Mesenchymal stem cell (in vitro differentiated cells and primary cell): ENCODE measurements around the gene ZNF473.
"Not testable (repeated sequence)": the region's sequence is repeated elsewhere in the genome, so short reads cannot be mapped to it uniquely, and the experiment has no call there.

ENCODE experiments used
- DNase-seq: peaks from one replicate; pipeline ENCODE4 v3.0.0-alpha.2; 2013
- H2AFZ ChIP-seq: one replicate; pipeline ENCODE4 v1.6.1; 2013; ENCODE audit warnings: low read depth, mild to moderate bottlenecking, control low read depth, inconsistent platforms, low read length, moderate library complexity
- H2AK5ac ChIP-seq: 2 replicates; pipeline ENCODE4 v1.6.1; 2013; ENCODE audit warnings: low read length, moderate library complexity, mild to moderate bottlenecking, inconsistent platforms; ENCODE audit not compliant: severe bottlenecking
- H2BK120ac ChIP-seq: one replicate; pipeline ENCODE4 v1.6.1; 2013; ENCODE audit warnings: low read depth, mild to moderate bottlenecking, inconsistent platforms, low read length, moderate library complexity
- H2BK12ac ChIP-seq, 2 experiments: one replicate each; pipeline ENCODE4 v1.6.1; 2013; ENCODE audit warnings: inconsistent platforms in 2 of 2, low read length in 2 of 2, mild to moderate bottlenecking in 2 of 2, moderate library complexity in 2 of 2, control low read depth in 1 of 2
- H2BK15ac ChIP-seq: one replicate; pipeline ENCODE4 v1.6.1; 2013; ENCODE audit warnings: mild to moderate bottlenecking, low read depth, inconsistent platforms; ENCODE audit not compliant: poor library complexity, severe bottlenecking
- H2BK5ac ChIP-seq: 2 replicates; pipeline ENCODE4 v1.6.1; 2013; ENCODE audit warnings: low read depth, mild to moderate bottlenecking, low read length, control low read depth, inconsistent platforms; ENCODE audit not compliant: poor library complexity, severe bottlenecking
- H3K14ac ChIP-seq, 2 experiments: one replicate each; pipeline ENCODE4 v1.6.1; 2013; ENCODE audit warnings: inconsistent platforms in 2 of 2, low read length in 2 of 2, control low read depth in 1 of 2, mild to moderate bottlenecking in 1 of 2, moderate library complexity in 1 of 2
- H3K18ac ChIP-seq, 2 experiments: one replicate each; pipeline ENCODE4 v1.6.1; 2013; ENCODE audit warnings: inconsistent platforms in 2 of 2, low read length in 2 of 2, control low read depth in 1 of 2, low read depth in 1 of 2, mild to moderate bottlenecking in 1 of 2
- H3K23ac ChIP-seq, 2 experiments: one replicate each; pipeline ENCODE4 v1.6.1; 2013; ENCODE audit warnings: inconsistent platforms in 2 of 2, low read length in 2 of 2, mild to moderate bottlenecking in 2 of 2, moderate library complexity in 2 of 2, control low read depth in 1 of 2
- H3K27ac ChIP-seq: 2 replicates; pipeline ENCODE4 v1.5.1; 2013; ENCODE audit warnings: mild to moderate bottlenecking, moderate library complexity, low read length, control low read depth, inconsistent platforms; ENCODE audit not compliant: poor library complexity, severe bottlenecking
- H3K27me3 ChIP-seq, 2 experiments: 2 replicates each; pipeline versions ENCODE4 v1.6.1 to v1.7.0; 2013; ENCODE audit warnings: low read length in 2 of 2, mild to moderate bottlenecking in 2 of 2, moderate library complexity in 2 of 2, control low read depth in 1 of 2, inconsistent platforms in 1 of 2; ENCODE audit not compliant: control insufficient read depth in 1 of 2, insufficient read depth in 1 of 2
- H3K36me3 ChIP-seq, 2 experiments: 2 replicates each; pipeline versions ENCODE4 v1.6.1 to v1.7.0; 2013; ENCODE audit warnings: low read length in 2 of 2, control low read depth in 1 of 2, inconsistent platforms in 1 of 2, low read depth in 1 of 2, mild to moderate bottlenecking in 1 of 2; ENCODE audit not compliant: insufficient read depth in 2 of 2, control insufficient read depth in 1 of 2
- H3K4ac ChIP-seq, 2 experiments: one replicate each; pipeline ENCODE4 v1.6.1; 2013; ENCODE audit warnings: inconsistent platforms in 2 of 2, low read length in 2 of 2, mild to moderate bottlenecking in 2 of 2, moderate library complexity in 2 of 2, control low read depth in 1 of 2, low read depth in 1 of 2
- H3K4me1 ChIP-seq: 2 replicates; pipeline ENCODE4 v1.6.1; 2013; ENCODE audit warnings: low read depth, low read length, control low read depth; ENCODE audit not compliant: control insufficient read depth, insufficient read depth
- H3K4me2 ChIP-seq: 2 replicates; pipeline ENCODE4 v1.6.1; 2013; ENCODE audit warnings: low read length, mild to moderate bottlenecking, inconsistent platforms; ENCODE audit not compliant: poor library complexity, severe bottlenecking
- H3K4me3 ChIP-seq, 2 experiments: 2 replicates each; pipeline versions ENCODE4 v1.5.1 to v1.7.0; 2013; ENCODE audit warnings: low read length in 2 of 2, mild to moderate bottlenecking in 2 of 2, control low read depth in 1 of 2, low read depth in 1 of 2; ENCODE audit not compliant: insufficient read depth in 1 of 2
- H3K79me1 ChIP-seq: replicated peaks from 2 replicates; pipeline ENCODE4 v1.6.1; 2013; ENCODE audit warnings: mild to moderate bottlenecking, control low read depth, low read length, inconsistent platforms; ENCODE audit not compliant: poor library complexity, severe bottlenecking
- H3K9ac ChIP-seq: 2 replicates; pipeline ENCODE4 v1.7.0; 2013; ENCODE audit warnings: mild to moderate bottlenecking, low read length, moderate library complexity
- H3K9me3 ChIP-seq: 2 replicates; pipeline ENCODE4 v1.7.0; 2013; ENCODE audit warnings: mild to moderate bottlenecking, low read length; ENCODE audit not compliant: control insufficient read depth
- H4K8ac ChIP-seq: one replicate; pipeline ENCODE4 v1.6.1; 2013; ENCODE audit warnings: inconsistent platforms, mild to moderate bottlenecking, low read length, moderate library complexity
- H4K91ac ChIP-seq: one replicate; pipeline ENCODE4 v1.6.1; 2013; ENCODE audit warnings: mild to moderate bottlenecking, low read length, inconsistent platforms
- WGBS: methylation state at CpG from one replicate; pipeline ENCODE4 v1.1.7; 2013; ENCODE audit warnings: mixed read lengths; 5-methylcytosine and 5-hydroxymethylcytosine counted together

ZNF473 gene

DNA sequence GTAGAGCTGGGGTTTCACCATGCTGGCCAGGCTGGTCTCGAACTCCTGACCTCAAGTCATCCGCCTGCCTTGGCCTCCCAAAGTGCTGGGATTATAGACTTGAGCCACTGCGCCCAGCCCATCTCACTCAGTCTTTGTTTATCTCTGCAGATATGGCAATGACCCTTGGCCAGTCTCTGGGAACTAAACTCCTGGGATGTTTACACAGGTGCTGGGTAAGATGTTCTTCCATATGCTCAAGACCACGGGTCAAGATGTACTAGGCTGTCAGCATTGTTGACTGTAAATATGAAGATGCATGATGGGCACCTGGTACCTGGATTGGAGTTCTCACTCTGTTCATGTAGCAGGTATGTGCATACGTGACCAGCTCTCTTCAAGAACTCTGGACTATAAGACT, 35.8 kb downstream of the ZNF473 start:
- WGBS, result 79% methylated on average over 5 of the region's 5 CpGs
- H3K14ac ChIP-seq, result no peak overlapping the region
- no peak overlapping the region for H4K91ac ChIP-seq
- H2AFZ ChIP-seq, result no peak overlapping the region
- DNase-seq, result no peak
- no peaks in the 10 kb centered on the region for H3K36me3 ChIP-seq
- no peak overlapping the region for H3K23ac ChIP-seq
- H3K9me3 ChIP-seq, result peaks cover 35% of the 10 kb centered on the region
- H3K4ac ChIP-seq, result no peak overlapping the region
- H2AK5ac ChIP-seq, result no peak overlapping the region
- no peak overlapping the region for H2BK12ac ChIP-seq
- no peak overlapping the region for H2BK120ac ChIP-seq
- H3K4me3 ChIP-seq, result no peak overlapping the region
- peaks cover 0 to 2% of the 10 kb centered on the region in 2 experiments for H3K27me3 ChIP-seq
- no peak overlapping the region for H2BK15ac ChIP-seq
- H3K4me2 ChIP-seq, result no peak overlapping the region
- no peak overlapping the region for H3K27ac ChIP-seq
- H2BK5ac ChIP-seq, result no peak overlapping the region
- no peak overlapping the region for H3K18ac ChIP-seq
- no peak overlapping the region for H4K8ac ChIP-seq
- H3K4me1 ChIP-seq, result no peaks in the 10 kb centered on the region
- no peaks in the 10 kb centered on the region for H3K79me1 ChIP-seq
- H3K9ac ChIP-seq, result no peak overlapping the region

DNA sequence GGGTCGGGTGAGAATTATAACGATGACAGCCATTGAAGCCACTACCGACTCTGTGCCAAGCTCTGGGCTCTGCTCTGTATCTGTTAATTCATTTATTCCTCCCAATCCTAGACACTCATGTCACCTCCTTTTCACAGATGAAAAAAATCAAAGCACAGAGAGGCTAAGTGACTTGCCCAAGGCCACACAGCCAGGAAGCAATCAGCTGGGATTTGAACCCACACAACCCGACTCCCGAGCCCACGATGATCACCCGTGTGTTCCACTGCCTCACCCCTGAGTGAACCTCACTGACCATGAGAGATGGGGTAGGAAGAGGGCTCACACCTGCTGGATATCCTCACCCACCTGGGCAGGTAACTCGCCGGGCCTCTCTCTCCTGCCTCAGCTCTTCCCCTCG, 40.1 kb downstream of the ZNF473 start:
- Histone ChIP-seq H3K79me1 (no peaks in the 10 kb centered on the region), H3K36me3 (no peaks in the 10 kb centered on the region), H2BK5ac (no peak overlapping the region), H3K4me1 (no peaks in the 10 kb centered on the region), H3K27me3 (peaks cover 0 to 2% of the 10 kb centered on the region in 2 experiments), H3K14ac (no peak overlapping the region), H3K9ac (no peak overlapping the region), H3K4me2 (no peak overlapping the region), H2BK120ac (no peak overlapping the region), H3K18ac (no peak overlapping the region), H2BK12ac (no peak overlapping the region), H2AK5ac (no peak overlapping the region), H2AFZ (no peak overlapping the region), H2BK15ac (no peak overlapping the region), H3K23ac (no peak overlapping the region), H4K91ac (no peak overlapping the region), H3K4ac (no peak overlapping the region), H3K4me3 (no peak overlapping the region), H3K9me3 (peaks cover 8% of the 10 kb centered on the region), H4K8ac (no peak overlapping the region), H3K27ac (no peak overlapping the region)
- DNase-seq, result no peak
- 87% methylated on average over 10 of the region's 10 CpGs for WGBS

DNA sequence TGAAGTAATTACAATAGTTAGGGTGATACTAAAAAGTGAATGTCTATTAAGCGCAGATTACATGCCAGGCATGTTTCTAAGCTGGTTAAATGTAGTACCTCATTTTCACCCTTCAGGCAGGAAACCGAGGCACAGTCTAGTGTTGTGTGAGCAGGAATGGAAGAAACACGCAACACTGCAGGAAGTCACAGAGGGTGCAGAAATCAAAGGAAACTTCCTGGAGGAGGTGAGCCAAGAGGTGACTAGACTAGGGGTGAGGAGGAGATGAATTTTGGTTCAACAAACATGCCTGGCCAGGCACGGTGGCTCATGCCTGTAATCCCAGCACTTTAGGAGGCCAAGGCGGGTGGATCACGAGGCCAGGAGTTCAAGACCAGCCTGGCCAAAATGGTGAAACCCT, 41.8 kb downstream of the ZNF473 start:
- no peak overlapping the region for H2AK5ac ChIP-seq
- H3K4me2 ChIP-seq, result no peak overlapping the region
- H3K79me1 ChIP-seq, result no peaks in the 10 kb centered on the region
- no peaks in the 10 kb centered on the region for H3K9me3 ChIP-seq
- no peak overlapping the region for H3K18ac ChIP-seq
- DNase-seq, result no peak
- H3K4me3 ChIP-seq, result no peak overlapping the region
- H2BK5ac ChIP-seq, result no peak overlapping the region
- H3K27me3 ChIP-seq, result peaks cover 0 to 13% of the 10 kb centered on the region in 2 experiments
- H2BK120ac ChIP-seq, result no peak overlapping the region
- no peak overlapping the region for H3K27ac ChIP-seq
- H2BK12ac ChIP-seq, result no peak overlapping the region
- H3K23ac ChIP-seq, result no peak overlapping the region
- H3K36me3 ChIP-seq, result no peaks in the 10 kb centered on the region
- H3K4ac ChIP-seq, result no peak overlapping the region
- H2BK15ac ChIP-seq, result no peak overlapping the region
- H3K14ac ChIP-seq, result no peak overlapping the region
- no peak overlapping the region for H4K8ac ChIP-seq
- 72% methylated on average over 5 of the region's 6 CpGs for WGBS
- no peak overlapping the region for H4K91ac ChIP-seq
- no peaks in the 10 kb centered on the region for H3K4me1 ChIP-seq
- H2AFZ ChIP-seq, result no peak overlapping the region
- H3K9ac ChIP-seq, result no peak overlapping the region

DNA sequence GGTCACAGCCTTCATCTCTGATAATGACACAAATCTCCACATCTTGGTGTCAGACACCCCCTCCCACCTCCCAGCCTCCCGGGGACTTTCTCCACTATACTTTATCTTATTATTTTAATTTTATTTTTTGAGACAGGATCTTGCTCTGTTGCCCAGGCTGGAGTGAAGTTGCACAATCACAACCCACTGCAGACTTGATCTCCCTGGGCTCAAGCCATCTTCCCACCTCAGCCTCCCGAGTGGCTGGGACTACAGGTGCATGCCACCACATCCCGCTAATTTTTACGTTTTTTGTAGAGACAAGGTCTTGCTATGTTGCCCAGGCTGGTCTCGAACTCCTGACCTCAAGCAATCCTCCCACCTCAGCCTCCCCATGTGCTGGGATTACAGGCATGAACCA, 42.6 kb downstream of the ZNF473 start:
- H3K27ac ChIP-seq, H3K9me3 ChIP-seq, H2BK12ac ChIP-seq, H3K4ac ChIP-seq, H2BK15ac ChIP-seq, H3K23ac ChIP-seq, H3K4me3 ChIP-seq, H2AFZ ChIP-seq, H2AK5ac ChIP-seq, H2BK5ac ChIP-seq, H3K4me2 ChIP-seq, H3K79me1 ChIP-seq, H3K4me1 ChIP-seq, H3K14ac ChIP-seq, H4K91ac ChIP-seq, H4K8ac ChIP-seq, H2BK120ac ChIP-seq, H3K36me3 ChIP-seq, H3K18ac ChIP-seq, H3K9ac ChIP-seq, DNase-seq: not testable (repeated sequence)
- peaks cover 0 to 13% of the 10 kb centered on the region in 2 experiments for H3K27me3 ChIP-seq
- WGBS, result 51% methylated on average over 4 of the region's 5 CpGs
